ENCODE results near the gene USP3.

Gene USP3

GRCh38 chr15:63500265-63501250 is 3.8 kb upstream of the USP3 start:
- ATAC-seq, result no peak
- Mint-ChIP-seq H3K36me3 (peaks cover 27% of the 10 kb centered on the region), H3K4me1 (peaks cover 50% of the 10 kb centered on the region), H3K27ac (peak overlapping the region; percentile 100), H3K9me3 (no peaks in the 10 kb centered on the region), H3K4me3 (peak overlapping the region; percentile 87)
- peak in 1 of 2 donors; percentile 43 for DNase-seq (ENCODE audit: low spot score in 2 of 2)

DNA sequence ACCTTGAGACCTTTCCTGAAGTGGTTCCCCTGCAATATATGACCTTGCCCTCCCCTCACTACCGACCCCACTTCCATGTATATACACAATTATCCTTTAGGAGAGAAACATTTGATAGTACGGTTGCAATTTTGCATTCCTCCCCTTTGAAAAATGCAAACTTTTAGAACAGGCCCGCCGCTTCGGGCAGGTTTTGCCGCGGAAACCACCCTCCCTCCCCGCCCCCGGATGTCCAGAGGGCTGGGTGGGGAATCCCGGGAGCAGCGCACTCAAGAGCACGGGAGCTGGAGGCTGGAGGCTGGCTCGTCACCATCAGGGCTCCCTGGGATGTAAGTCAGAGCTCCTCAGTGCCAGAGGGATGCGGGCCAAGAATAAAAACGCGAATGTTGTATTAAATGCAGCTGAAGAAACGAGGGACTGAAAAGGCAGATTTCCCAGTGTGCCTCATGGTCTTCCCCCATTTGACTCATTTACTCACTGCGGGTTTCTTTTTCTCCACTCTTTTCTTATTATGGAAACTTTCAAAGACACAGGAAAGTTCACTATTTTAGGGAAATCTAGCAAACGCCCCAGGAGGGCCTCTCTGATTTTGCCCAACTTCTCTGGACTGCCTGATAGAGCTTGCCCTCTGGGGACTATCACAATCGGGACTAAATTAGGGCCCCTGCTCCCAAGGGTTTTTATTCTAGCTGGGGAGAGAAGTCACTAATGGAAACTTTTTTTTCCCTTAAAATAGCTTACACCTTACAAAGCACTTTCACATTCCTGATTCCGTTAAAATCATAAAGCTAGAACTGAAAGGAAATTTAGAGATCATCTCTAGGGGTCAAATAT is 2.9 kb upstream of the USP3 start:
- H3K4me1 Mint-ChIP-seq, result peaks cover 53% of the 10 kb centered on the region
- peaks cover 31% of the 10 kb centered on the region for H3K36me3 Mint-ChIP-seq
- no peaks in the 10 kb centered on the region for H3K9me3 Mint-ChIP-seq
- peak overlapping the region; percentile 87 for H3K4me3 Mint-ChIP-seq
- peak in 1 of 2 donors; percentile 53 for DNase-seq (ENCODE audit: low spot score in 2 of 2)
- ATAC-seq, result no peak
- peak overlapping the region; percentile 100 for H3K27ac Mint-ChIP-seq

DNA sequence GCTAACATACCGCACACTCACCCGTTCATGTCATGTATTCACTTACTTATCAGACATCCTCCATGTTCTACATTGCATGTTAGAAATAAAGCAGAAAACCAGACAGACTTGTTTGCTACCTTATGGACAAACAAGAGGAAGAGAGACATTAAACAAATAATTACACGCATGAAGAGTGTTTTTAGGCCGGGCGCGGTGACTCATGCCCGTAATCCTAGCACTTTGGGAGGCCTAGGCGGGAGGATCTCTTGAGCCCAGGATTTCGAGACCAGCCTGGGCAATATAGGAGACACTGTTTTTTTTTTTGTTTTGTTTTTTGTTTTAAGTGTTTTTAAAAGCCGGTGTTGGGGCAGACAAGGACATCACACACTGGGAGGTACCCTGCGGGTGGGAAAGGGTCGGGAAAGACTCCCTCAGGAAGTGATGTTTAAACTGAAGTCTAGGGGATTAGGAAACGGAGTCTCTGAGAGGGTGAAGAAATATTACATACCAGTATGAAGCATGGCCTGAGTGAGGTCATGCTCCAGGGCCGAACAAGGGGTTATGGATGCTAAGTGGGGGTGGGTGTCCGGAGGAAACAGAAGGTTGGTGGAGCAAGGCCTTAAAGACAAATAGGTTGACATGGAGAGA is 2.1 kb upstream of the USP3 start:
- H3K4me3 Mint-ChIP-seq, result peak overlapping the region; percentile 87
- peak overlapping the region; percentile 100 for H3K27ac Mint-ChIP-seq
- H3K9me3 Mint-ChIP-seq, result no peaks in the 10 kb centered on the region
- ATAC-seq (no peak), DNase-seq (ENCODE audit: low spot score in 2 of 2) (no peak)
- peaks cover 59% of the 10 kb centered on the region for H3K4me1 Mint-ChIP-seq
- peaks cover 31% of the 10 kb centered on the region for H3K36me3 Mint-ChIP-seq

- H3K36me3 Mint-ChIP-seq, result peaks cover 31% of the 10 kb centered on the region
- no peaks in the 10 kb centered on the region for H3K9me3 Mint-ChIP-seq
- peak overlapping the region; percentile 87 for H3K4me3 Mint-ChIP-seq
- ATAC-seq (peak; percentile 70), DNase-seq (ENCODE audit: low spot score in 2 of 2) (peak; percentile 63 to 91)
- H3K27ac Mint-ChIP-seq, result peak overlapping the region; percentile 100
- H3K4me1 Mint-ChIP-seq, result peaks cover 61% of the 10 kb centered on the region
These were observed 1.3 kb upstream of the USP3 start for GRCh38 chr15:63502843-63503738.

- Mint-ChIP-seq H3K27ac (peak overlapping the region; percentile 100), H3K9me3 (no peaks in the 10 kb centered on the region)
- peak; percentile 81 to 93 for DNase-seq (ENCODE audit: low spot score in 2 of 2)
These were observed 600 bp upstream of the USP3 start for GRCh38 chr15:63503739-63504246.

GRCh38 chr15:63504979-63505841 is 817 bp downstream of the USP3 start:
- peaks cover 69% of the 10 kb centered on the region for H3K4me1 Mint-ChIP-seq
- peaks cover 31% of the 10 kb centered on the region for H3K36me3 Mint-ChIP-seq
- peak overlapping the region; percentile 87 for H3K4me3 Mint-ChIP-seq
- ATAC-seq (peak; percentile 2), DNase-seq (ENCODE audit: low spot score in 2 of 2) (peak; percentile 37 to 76)
- H3K9me3 Mint-ChIP-seq, result no peaks in the 10 kb centered on the region
- peak overlapping the region; percentile 100 for H3K27ac Mint-ChIP-seq

More at GRCh38 chr15:63503739-63504246, 600 bp upstream of the USP3 start:
- Mint-ChIP-seq H3K4me1 (peaks cover 67% of the 10 kb centered on the region), H3K36me3 (peaks cover 31% of the 10 kb centered on the region), H3K4me3 (peak overlapping the region; percentile 87)
- ATAC-seq, result peak; percentile 79

DNA sequence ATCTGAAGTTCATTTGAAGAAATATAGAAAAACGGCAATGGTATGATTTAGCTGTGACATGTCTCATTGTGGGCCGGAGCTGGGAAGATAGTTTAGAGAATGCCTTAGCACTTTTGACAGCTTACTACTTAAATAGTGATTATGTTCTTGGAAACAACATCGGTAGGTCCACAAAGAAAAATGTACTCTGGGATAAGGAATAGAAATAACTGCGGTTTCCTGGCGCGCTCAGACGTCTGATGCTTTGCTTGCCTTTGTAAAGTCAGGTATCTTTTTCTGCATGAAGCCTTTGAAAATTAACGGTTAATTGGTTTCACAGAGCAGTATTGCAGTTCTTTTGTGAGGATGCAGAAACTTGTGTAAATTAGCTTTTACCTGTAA is 1.4 kb downstream of the USP3 start:
- Mint-ChIP-seq H3K27ac (peak overlapping the region; percentile 89), H3K36me3 (peaks cover 31% of the 10 kb centered on the region), H3K4me1 (peaks cover 69% of the 10 kb centered on the region), H3K4me3 (peak overlapping the region; percentile 87), H3K9me3 (no peaks in the 10 kb centered on the region)
- DNase-seq (ENCODE audit: low spot score in 2 of 2) (no peak), ATAC-seq (no peak)

- H3K9me3 Mint-ChIP-seq, result no peaks in the 10 kb centered on the region
- peaks cover 31% of the 10 kb centered on the region for H3K36me3 Mint-ChIP-seq
- H3K4me1 Mint-ChIP-seq, result peaks cover 64% of the 10 kb centered on the region
- ATAC-seq (no peak), DNase-seq (ENCODE audit: low spot score in 2 of 2) (no peak)
- H3K27ac Mint-ChIP-seq, result peak overlapping the region; percentile 89
- H3K4me3 Mint-ChIP-seq, result peak overlapping the region; percentile 87
These were observed 2.2 kb downstream of the USP3 start for GRCh38 chr15:63506537-63507035.

DNA sequence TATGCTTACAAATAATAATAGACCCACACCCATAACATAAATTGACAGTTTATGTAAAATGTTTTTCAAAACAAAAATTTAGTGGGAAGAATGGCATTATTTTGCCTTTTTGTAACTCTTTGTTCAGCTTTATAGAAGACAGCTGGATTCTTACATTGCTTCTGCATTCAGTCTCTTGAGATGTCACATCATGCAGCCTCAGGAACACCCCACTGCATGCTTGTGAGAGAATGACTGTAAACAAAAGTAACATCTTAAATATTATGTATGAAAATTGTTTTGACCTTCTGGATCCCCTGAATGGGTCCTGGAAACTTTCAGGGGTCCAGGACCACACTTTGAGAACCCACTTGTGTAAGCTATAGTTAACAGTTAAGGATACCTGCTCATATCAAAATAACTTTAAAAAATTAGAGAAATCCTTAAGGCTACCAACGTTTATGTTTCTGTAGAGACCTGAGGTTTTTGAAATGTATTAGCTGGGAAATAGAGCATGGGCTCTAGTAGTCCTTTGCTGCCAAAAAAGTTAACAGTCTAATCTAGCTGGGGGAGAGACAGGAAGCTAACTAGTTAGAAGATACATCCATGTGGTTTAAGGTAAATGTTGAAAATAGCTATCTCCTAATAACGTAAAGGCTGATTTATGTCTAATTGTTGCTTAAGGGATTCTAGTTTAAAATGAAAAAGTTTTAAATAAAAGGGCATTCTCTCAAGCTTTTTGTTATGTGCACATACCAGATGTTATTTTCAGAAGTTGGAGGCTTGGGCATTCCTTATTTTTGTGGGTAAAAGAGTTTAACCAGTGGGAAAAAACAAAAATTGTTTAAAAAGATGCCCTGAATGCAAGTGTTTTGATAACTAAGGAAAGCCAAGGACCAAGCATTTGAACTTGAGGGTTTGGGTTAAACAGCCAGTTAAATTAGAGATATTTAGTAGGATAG is 3.8 kb downstream of the USP3 start:
- H3K4me3 Mint-ChIP-seq, result peak overlapping the region; percentile 87
- no peaks in the 10 kb centered on the region for H3K9me3 Mint-ChIP-seq
- DNase-seq (ENCODE audit: low spot score in 2 of 2) (no peak), ATAC-seq (no peak)
- H3K27ac Mint-ChIP-seq, result peak overlapping the region; percentile 17
- H3K36me3 Mint-ChIP-seq, result peaks cover 17% of the 10 kb centered on the region
- peaks cover 59% of the 10 kb centered on the region for H3K4me1 Mint-ChIP-seq

DNA sequence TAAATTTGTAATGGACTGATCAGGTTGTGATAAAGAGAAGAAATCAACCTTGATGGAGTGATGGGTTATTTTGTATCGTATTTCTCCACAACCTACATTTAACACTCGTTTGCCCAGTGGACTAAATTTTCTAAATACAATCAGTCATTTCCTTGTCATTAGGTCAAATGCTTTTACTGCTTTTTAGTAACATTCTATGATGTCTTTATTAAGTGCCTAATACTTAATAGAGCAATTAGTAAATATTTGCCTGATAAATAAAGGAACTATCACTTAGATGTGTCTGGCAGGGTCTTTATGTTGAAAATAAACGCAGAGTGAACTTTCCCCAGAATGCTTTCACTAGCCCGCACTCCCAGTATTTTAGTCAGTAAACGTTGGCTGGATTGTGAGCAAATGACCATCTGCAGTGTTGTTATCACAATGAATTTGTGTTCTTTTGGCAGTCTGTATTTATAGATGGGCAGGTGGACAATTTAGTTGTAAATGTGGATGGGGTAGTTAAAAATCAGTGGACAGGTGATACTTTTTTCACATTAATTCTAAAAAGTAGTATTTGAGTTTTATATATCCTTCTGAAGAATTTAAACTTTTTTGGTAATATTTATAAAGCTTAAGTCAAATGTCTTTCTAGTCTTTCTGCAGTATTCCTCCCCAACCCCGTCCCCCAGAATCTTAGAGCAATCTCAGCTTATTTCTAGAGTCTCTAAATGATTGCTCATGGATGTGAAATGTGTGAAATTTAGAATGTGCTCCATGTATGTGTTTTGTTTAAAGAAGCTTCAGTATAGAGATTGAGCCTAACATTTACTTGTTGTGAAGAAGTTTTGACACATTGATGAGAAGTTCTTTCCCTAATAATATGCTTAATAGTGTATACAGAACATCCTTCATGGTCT is 4.9 kb downstream of the USP3 start:
- no peak for DNase-seq (ENCODE audit: low spot score in 2 of 2)
- no peaks in the 10 kb centered on the region for H3K9me3 Mint-ChIP-seq
- ATAC-seq, result no peak
- peaks cover 7% of the 10 kb centered on the region for H3K36me3 Mint-ChIP-seq
- peak overlapping the region; percentile 58 for H3K27ac Mint-ChIP-seq
- H3K4me1 Mint-ChIP-seq, result peaks cover 55% of the 10 kb centered on the region
- H3K4me3 Mint-ChIP-seq, result peak overlapping the region; percentile 49

DNA sequence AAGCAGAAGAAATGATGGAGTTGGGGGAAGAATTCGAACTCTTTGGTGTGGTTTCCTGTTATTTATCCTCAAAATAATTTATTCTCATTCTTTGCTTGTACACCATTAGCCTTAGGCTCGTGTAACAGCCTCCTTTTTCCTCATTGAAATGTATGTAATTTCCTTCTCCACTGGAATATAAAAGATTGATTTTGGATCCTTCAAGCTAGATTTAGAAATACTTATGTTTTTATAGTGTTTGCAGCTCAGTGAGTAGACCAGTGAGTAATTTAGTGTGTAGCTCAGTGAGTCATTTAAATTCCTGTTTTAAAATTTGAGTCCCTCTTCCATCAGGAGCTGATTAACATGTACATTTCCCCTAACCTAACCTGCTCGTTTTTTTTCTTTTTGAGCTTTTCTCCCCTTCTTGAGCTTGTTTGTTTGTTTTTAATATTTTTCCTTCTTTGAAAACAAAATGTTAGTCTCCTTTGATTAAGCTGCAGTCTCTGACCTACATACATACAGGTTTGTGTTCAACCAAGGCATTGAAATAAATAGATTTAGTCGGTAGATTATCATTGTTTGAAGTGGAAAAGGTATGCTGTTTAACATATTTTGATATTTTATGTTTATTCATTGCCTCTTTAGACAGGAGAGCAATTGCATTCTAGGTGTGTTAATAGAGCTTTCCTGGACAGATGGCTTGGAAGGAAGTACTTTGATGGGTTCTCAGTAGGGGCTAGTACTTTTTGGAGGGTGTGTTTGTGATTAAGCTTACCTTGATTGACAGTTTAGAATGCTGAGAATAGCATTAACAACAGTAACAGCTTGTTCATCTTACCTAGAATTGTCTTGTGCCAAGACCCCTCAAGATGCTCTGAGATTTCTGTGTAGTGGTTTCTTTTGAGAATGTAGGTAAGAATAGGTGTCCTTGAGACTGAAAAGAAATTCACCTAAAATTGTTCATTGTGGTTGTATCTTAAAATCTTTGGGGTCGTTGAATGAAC is 5.9 kb downstream of the USP3 start:
- ATAC-seq, result peak; percentile 63
- H3K4me3 Mint-ChIP-seq, result peak overlapping the region; percentile 49
- H3K4me1 Mint-ChIP-seq, result peaks cover 64% of the 10 kb centered on the region
- peak overlapping the region; percentile 58 for H3K27ac Mint-ChIP-seq
- no peaks in the 10 kb centered on the region for H3K9me3 Mint-ChIP-seq
- no peak for DNase-seq (ENCODE audit: low spot score in 2 of 2)
- H3K36me3 Mint-ChIP-seq, result peaks cover 7% of the 10 kb centered on the region
